ENCODE data around the gene CFAP57. TPM values are rescaled to one million over a fixed set of nuclear protein-coding genes. Genes with fewer than 3 reads are reported as not detected.

Gene CFAP57
- polyA plus RNA-seq, 1 donor from 2014 or later, result 0.17 TPM

- no peaks in the 10 kb centered on the region for H3K9me3 ChIP-seq (ENCODE audit: low read length)
- no peaks in the 10 kb centered on the region for H3K36me3 ChIP-seq (ENCODE audit: insufficient read depth, low read length)
- no peak overlapping the region for H3K4me3 ChIP-seq (ENCODE audit: low read length)
- H3K79me2 ChIP-seq (replicated peaks; ENCODE audit: insufficient read depth, low read length), result no peaks in the 10 kb centered on the region
- H3K4me2 ChIP-seq (ENCODE audit: low read length), result no peak overlapping the region
- no peak overlapping the region for H3K27ac ChIP-seq (ENCODE audit: low read length)
- H3K27me3 ChIP-seq (ENCODE audit: insufficient read depth, low read depth, low read length), result no peaks in the 10 kb centered on the region
- H3K9me2 ChIP-seq (ENCODE audit: insufficient read depth, low read length), result no peaks in the 10 kb centered on the region
- no peaks in the 10 kb centered on the region for H3F3A ChIP-seq (ENCODE audit: insufficient read depth, low read length, poor library complexity, severe bottlenecking)
- TF ChIP-seq TAF1 (IDR thresholded peaks at IDR 0.05; ENCODE audit: low read depth), result no peak
- TF ChIP-seq EZH2 (IDR thresholded peaks at IDR 0.05; ENCODE audit: borderline replicate concordance, insufficient read depth, low read length, poor library complexity, severe bottlenecking), result no peak
- TF ChIP-seq REST (IDR thresholded peaks at IDR 0.05; ENCODE audit: borderline replicate concordance), result no peak
- TF ChIP-seq SMC3 (conservative IDR thresholded peaks at IDR 0.05; ENCODE audit: poor library complexity), result no peak
- TF ChIP-seq CTCF (IDR thresholded peaks at IDR 0.05; ENCODE audit: poor library complexity, severe bottlenecking), result no peak
- no peak for TF ChIP-seq POLR2AphosphoS5 (IDR thresholded peaks at IDR 0.05)
- no peak for TF ChIP-seq MXI1 (conservative IDR thresholded peaks at IDR 0.05; ENCODE audit: poor library complexity, severe bottlenecking)
- no peak for TF ChIP-seq RAD21 (conservative IDR thresholded peaks at IDR 0.05)
- no peak for TF ChIP-seq EP300 (conservative IDR thresholded peaks at IDR 0.05; ENCODE audit: poor library complexity, severe bottlenecking)
- no peaks in the 10 kb centered on the region for H4K20me1 ChIP-seq (ENCODE audit: insufficient read depth)
- no peak overlapping the region for H2AFZ ChIP-seq (ENCODE audit: low read depth, low read length)
- H3K9ac ChIP-seq (ENCODE audit: low read length), result no peak overlapping the region
Measured at GRCh38 chr1:43199093-43199726, 27.1 kb downstream of the CFAP57 start.

DNA sequence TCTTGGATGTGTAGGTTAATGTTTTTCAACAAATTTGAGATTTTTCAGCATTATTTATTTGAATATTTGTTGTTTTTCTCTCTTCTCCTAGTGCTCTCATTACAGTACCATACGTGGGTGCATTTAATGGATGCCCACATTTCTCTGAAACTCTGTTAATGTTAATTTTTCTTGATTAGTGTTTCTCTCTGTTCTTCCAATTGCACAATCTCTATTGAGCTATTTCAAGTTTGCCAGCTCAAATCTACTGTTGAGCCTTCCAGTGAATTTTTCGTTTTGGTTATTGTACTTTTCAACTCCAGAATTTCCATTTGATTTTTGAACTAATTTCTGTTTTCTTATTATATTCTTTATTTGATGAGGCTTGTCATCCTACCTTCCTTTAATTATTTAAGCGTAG, 31.7 kb downstream of the CFAP57 start:
- TF ChIP-seq RAD21 (conservative IDR thresholded peaks at IDR 0.05), result no peak
- TF ChIP-seq TAF1 (IDR thresholded peaks at IDR 0.05; ENCODE audit: low read depth), result no peak
- no peak for TF ChIP-seq REST (IDR thresholded peaks at IDR 0.05; ENCODE audit: borderline replicate concordance)
- TF ChIP-seq EZH2 (IDR thresholded peaks at IDR 0.05; ENCODE audit: borderline replicate concordance, insufficient read depth, low read length, poor library complexity, severe bottlenecking), result no peak
- TF ChIP-seq POLR2AphosphoS5 (IDR thresholded peaks at IDR 0.05), result no peak
- TF ChIP-seq SMC3 (conservative IDR thresholded peaks at IDR 0.05; ENCODE audit: poor library complexity), result no peak
- no peak for TF ChIP-seq MXI1 (conservative IDR thresholded peaks at IDR 0.05; ENCODE audit: poor library complexity, severe bottlenecking)
- TF ChIP-seq EP300 (conservative IDR thresholded peaks at IDR 0.05; ENCODE audit: poor library complexity, severe bottlenecking), result no peak
- no peak for TF ChIP-seq CTCF (IDR thresholded peaks at IDR 0.05; ENCODE audit: poor library complexity, severe bottlenecking)
- Histone ChIP-seq H3K4me3 (ENCODE audit: low read length) (no peak overlapping the region), H4K20me1 (ENCODE audit: insufficient read depth) (no peaks in the 10 kb centered on the region), H2AFZ (ENCODE audit: low read depth, low read length) (no peak overlapping the region), H3K9me3 (ENCODE audit: low read length) (no peaks in the 10 kb centered on the region), H3K9me2 (ENCODE audit: insufficient read depth, low read length) (no peaks in the 10 kb centered on the region), H3K79me2 (replicated peaks; ENCODE audit: insufficient read depth, low read length) (no peaks in the 10 kb centered on the region), H3K4me2 (ENCODE audit: low read length) (no peak overlapping the region), H3K27ac (ENCODE audit: low read length) (no peak overlapping the region), H3F3A (ENCODE audit: insufficient read depth, low read length, poor library complexity, severe bottlenecking) (no peaks in the 10 kb centered on the region), H3K27me3 (ENCODE audit: insufficient read depth, low read depth, low read length) (no peaks in the 10 kb centered on the region), H3K9ac (ENCODE audit: low read length) (no peak overlapping the region), H3K36me3 (ENCODE audit: insufficient read depth, low read length) (no peaks in the 10 kb centered on the region)

Measured in neural cell (in vitro differentiated cells).